Measurements from ENCODE around the gene ENDOD1. TPM values are rescaled to one million over a fixed set of nuclear protein-coding genes. Genes with fewer than 3 reads are reported as not detected.

ENDOD1 gene
- total and polyA plus RNA-seq, 2 experiments from 2014 or later = 0.76 to 4.0 TPM

- Histone ChIP-seq H3K4me3 (no peak overlapping the region), H3K4me2 (no peak overlapping the region), H3K79me2 (replicated peaks; ENCODE audit: insufficient read depth) (no peaks in the 10 kb centered on the region), H3K36me3 (ENCODE audit: insufficient read depth) (no peaks in the 10 kb centered on the region; the same call in 1 of the 2 replicates), H3K9me2 (ENCODE audit: insufficient read depth) (peaks cover 5% of the 10 kb centered on the region; the same call in 1 of the 2 replicates), H2AFZ (no peak overlapping the region), H3K27ac (ENCODE audit: low read depth) (no peak overlapping the region), H3K27me3 (ENCODE audit: insufficient read depth) (peaks cover 64% of the 10 kb centered on the region), H3K4me1 (ENCODE audit: insufficient read depth) (peaks cover 7% of the 10 kb centered on the region; the same call in 1 of the 2 replicates), H3F3A (replicated peaks; ENCODE audit: low read depth) (no peaks in the 10 kb centered on the region), H4K20me1 (replicated peaks; ENCODE audit: insufficient read depth) (0 out of 2 replicates have a peak, but pooled peaks cover 3% of the 10 kb centered on the region)
- Mint-ChIP-seq H3K27me3 (ENCODE audit: insufficient read depth, low read depth, poor library complexity) (peaks cover 56% of the 10 kb centered on the region), H3K4me1 (peaks cover 3% of the 10 kb centered on the region), H3K9me3 (no peaks in the 10 kb centered on the region), H3K4me3 (no peak overlapping the region), H3K36me3 (ENCODE audit: low read depth) (no peaks in the 10 kb centered on the region), H3K27ac (no peak overlapping the region)
- TF ChIP-seq, protein P1, sequence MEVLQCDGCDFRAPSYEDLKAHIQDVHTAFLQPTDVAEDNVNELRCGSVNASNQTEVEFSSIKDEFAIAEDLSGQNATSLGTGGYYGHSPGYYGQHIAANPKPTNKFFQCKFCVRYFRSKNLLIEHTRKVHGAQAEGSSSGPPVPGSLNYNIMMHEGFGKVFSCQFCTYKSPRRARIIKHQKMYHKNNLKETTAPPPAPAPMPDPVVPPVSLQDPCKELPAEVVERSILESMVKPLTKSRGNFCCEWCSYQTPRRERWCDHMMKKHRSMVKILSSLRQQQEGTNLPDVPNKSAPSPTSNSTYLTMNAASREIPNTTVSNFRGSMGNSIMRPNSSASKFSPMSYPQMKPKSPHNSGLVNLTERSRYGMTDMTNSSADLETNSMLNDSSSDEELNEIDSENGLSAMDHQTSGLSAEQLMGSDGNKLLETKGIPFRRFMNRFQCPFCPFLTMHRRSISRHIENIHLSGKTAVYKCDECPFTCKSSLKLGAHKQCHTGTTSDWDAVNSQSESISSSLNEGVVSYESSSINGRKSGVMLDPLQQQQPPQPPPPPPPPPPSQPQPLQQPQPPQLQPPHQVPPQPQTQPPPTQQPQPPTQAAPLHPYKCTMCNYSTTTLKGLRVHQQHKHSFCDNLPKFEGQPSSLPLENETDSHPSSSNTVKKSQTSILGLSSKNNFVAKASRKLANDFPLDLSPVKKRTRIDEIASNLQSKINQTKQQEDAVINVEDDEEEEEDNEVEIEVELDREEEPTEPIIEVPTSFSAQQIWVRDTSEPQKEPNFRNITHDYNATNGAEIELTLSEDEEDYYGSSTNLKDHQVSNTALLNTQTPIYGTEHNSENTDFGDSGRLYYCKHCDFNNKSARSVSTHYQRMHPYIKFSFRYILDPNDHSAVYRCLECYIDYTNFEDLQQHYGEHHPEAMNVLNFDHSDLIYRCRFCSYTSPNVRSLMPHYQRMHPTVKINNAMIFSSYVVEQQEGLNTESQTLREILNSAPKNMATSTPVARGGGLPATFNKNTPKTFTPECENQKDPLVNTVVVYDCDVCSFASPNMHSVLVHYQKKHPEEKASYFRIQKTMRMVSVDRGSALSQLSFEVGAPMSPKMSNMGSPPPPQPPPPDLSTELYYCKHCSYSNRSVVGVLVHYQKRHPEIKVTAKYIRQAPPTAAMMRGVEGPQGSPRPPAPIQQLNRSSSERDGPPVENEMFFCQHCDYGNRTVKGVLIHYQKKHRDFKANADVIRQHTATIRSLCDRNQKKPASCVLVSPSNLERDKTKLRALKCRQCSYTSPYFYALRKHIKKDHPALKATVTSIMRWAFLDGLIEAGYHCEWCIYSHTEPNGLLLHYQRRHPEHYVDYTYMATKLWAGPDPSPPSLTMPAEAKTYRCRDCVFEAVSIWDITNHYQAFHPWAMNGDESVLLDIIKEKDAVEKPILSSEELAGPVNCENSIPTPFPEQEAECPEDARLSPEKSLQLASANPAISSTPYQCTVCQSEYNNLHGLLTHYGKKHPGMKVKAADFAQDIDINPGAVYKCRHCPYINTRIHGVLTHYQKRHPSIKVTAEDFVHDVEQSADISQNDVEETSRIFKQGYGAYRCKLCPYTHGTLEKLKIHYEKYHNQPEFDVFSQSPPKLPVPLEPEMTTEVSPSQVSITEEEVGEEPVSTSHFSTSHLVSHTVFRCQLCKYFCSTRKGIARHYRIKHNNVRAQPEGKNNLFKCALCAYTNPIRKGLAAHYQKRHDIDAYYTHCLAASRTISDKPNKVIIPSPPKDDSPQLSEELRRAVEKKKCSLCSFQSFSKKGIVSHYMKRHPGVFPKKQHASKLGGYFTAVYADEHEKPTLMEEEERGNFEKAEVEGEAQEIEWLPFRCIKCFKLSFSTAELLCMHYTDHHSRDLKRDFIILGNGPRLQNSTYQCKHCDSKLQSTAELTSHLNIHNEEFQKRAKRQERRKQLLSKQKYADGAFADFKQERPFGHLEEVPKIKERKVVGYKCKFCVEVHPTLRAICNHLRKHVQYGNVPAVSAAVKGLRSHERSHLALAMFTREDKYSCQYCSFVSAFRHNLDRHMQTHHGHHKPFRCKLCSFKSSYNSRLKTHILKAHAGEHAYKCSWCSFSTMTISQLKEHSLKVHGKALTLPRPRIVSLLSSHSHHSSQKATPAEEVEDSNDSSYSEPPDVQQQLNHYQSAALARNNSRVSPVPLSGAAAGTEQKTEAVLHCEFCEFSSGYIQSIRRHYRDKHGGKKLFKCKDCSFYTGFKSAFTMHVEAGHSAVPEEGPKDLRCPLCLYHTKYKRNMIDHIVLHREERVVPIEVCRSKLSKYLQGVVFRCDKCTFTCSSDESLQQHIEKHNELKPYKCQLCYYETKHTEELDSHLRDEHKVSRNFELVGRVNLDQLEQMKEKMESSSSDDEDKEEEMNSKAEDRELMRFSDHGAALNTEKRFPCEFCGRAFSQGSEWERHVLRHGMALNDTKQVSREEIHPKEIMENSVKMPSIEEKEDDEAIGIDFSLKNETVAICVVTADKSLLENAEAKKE (CRISPR knock-in tag; IDR thresholded peaks at IDR 0.05) = no peak
- TF ChIP-seq JUNB (IDR thresholded peaks at IDR 0.05; ENCODE audit: unreplicated experiment) (no peak), ZNF331 (CRISPR knock-in tag; IDR thresholded peaks at IDR 0.05; ENCODE audit: low read depth) (no peak), CTCF (conservative IDR thresholded peaks at IDR 0.05; ENCODE audit: low read depth in 2 of 2) (no peak), STAT1 (IDR thresholded peaks at IDR 0.05; ENCODE audit: unreplicated experiment) (no peak), REST (IDR thresholded peaks at IDR 0.05; ENCODE audit: unreplicated experiment) (no peak), POLR2AphosphoS5 (IDR thresholded peaks at IDR 0.05; ENCODE audit: low read depth) (no peak), CREB1 (CRISPR knock-in tag; IDR thresholded peaks at IDR 0.05; ENCODE audit: low read depth) (no peak), NANOG (IDR thresholded peaks at IDR 0.05; ENCODE audit: borderline replicate concordance) (no peak)
- TF ChIP-seq, protein P2, sequence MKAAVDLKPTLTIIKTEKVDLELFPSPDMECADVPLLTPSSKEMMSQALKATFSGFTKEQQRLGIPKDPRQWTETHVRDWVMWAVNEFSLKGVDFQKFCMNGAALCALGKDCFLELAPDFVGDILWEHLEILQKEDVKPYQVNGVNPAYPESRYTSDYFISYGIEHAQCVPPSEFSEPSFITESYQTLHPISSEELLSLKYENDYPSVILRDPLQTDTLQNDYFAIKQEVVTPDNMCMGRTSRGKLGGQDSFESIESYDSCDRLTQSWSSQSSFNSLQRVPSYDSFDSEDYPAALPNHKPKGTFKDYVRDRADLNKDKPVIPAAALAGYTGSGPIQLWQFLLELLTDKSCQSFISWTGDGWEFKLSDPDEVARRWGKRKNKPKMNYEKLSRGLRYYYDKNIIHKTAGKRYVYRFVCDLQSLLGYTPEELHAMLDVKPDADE (IDR thresholded peaks at IDR 0.05) = no peak
- DNase-seq (ENCODE audit: low spot score) (no peak), ATAC-seq (no peak)
Observed at GRCh38 chr11:95148406-95148805, 58.8 kb downstream of the ENDOD1 start.
